GM23248 (cell line): Measurements from ENCODE around the gene RBP7. TPM values are rescaled to one million over a fixed set of nuclear protein-coding genes. Genes with fewer than 3 reads are reported as not detected.

Source experiments
- DNase-seq: peaks from one replicate; pipeline ENCODE4 v3.0.0-alpha.2; 2015
- H2AFZ ChIP-seq: fragments of 200-600 bp; sonication (generic); 2 replicates; pipeline ENCODE4 v1.6.1; 2016; ENCODE audit warnings: antibody characterized with exemption
- H3F3A ChIP-seq: fragments of 200-600 bp; sonication (generic); 2 replicates; pipeline ENCODE4 v1.6.1; 2016; ENCODE audit warnings: mild to moderate bottlenecking, antibody characterized with exemption, mixed run types; ENCODE audit not compliant: insufficient read depth
- H3K27ac ChIP-seq: fragments of 200-600 bp; sonication (generic); 2 replicates; pipeline ENCODE4 v1.5.1; 2016; ENCODE audit warnings: mild to moderate bottlenecking
- H3K27me3 ChIP-seq: fragments of 200-600 bp; sonication (generic); replicated peaks from 2 replicates; pipeline ENCODE4 v1.6.1; 2016; ENCODE audit warnings: mild to moderate bottlenecking; ENCODE audit not compliant: insufficient read depth
- H3K36me3 ChIP-seq: fragments of 200-600 bp; sonication (generic); 2 replicates; pipeline ENCODE4 v1.6.1; 2016; ENCODE audit warnings: low read depth, mild to moderate bottlenecking
- H3K4me1 ChIP-seq: fragments of 200-600 bp; sonication (generic); 2 replicates; pipeline ENCODE4 v1.6.1; 2016; ENCODE audit warnings: mild to moderate bottlenecking; ENCODE audit not compliant: insufficient read depth
- H3K4me2 ChIP-seq: fragments of 200-600 bp; sonication (generic); one replicate; pipeline ENCODE4 v1.6.1; 2016; ENCODE audit warnings: mild to moderate bottlenecking; ENCODE audit not compliant: unreplicated experiment
- H3K4me3 ChIP-seq: fragments of 200-600 bp; sonication (generic); 2 replicates; pipeline ENCODE4 v1.5.1; 2016; ENCODE audit warnings: mild to moderate bottlenecking
- H3K79me2 ChIP-seq: fragments of 200-600 bp; sonication (generic); 2 replicates; pipeline ENCODE4 v1.6.1; 2016; ENCODE audit warnings: mild to moderate bottlenecking; ENCODE audit not compliant: insufficient read depth
- H3K9ac ChIP-seq: fragments of 200-600 bp; sonication (generic); 2 replicates; pipeline ENCODE4 v1.6.1; 2016; ENCODE audit warnings: mild to moderate bottlenecking
- H3K9me2 ChIP-seq: fragments of 200-600 bp; sonication (generic); 2 replicates; pipeline ENCODE4 v1.6.1; 2016; ENCODE audit warnings: mixed run types, mild to moderate bottlenecking, moderate library complexity; ENCODE audit not compliant: insufficient read depth
- H3K9me3 ChIP-seq: fragments of 200-600 bp; sonication (generic); one replicate; pipeline ENCODE4 v1.6.1; 2017; ENCODE audit warnings: low read depth
- H4K20me1 ChIP-seq: fragments of 200-600 bp; sonication (generic); 2 replicates; pipeline ENCODE4 v1.6.0; 2016; ENCODE audit not compliant: insufficient read depth
- EZH2 ChIP-seq: fragments of 200-600 bp; sonication (generic); IDR thresholded peaks from 2 replicates; pipeline ENCODE4 v1.6.1; 2018; ENCODE audit warnings: antibody characterized with exemption, mild to moderate bottlenecking; ENCODE audit not compliant: insufficient read depth, poor library complexity, severe bottlenecking
- EZH2phosphoT487 ChIP-seq: fragments of 200-600 bp; sonication (generic); IDR thresholded peaks from 2 replicates; pipeline ENCODE4 v1.6.1; 2018; ENCODE audit warnings: antibody characterized with exemption, moderate library complexity, mild to moderate bottlenecking, low read depth; ENCODE audit not compliant: insufficient read depth
- WGBS, 2 experiments: methylation state at CpG; one replicate each; pipeline ENCODE4 v1.1.6; 2015 to 2017; ENCODE audit warnings: low lambda C conversion rate in 2 of 2, low coverage in 1 of 2; ENCODE audit errors: missing lambda C conversion rate in 2 of 2; 5-methylcytosine and 5-hydroxymethylcytosine counted together
- in situ Hi-C: fragments of 300-500 bp; cut with MboI; formaldehyde crosslinking; loops from 2 replicates; pipeline ENCODE4 v1.15.0; 2020
- polyA plus RNA-seq: library from polyadenylated mRNA; unstranded; fragments of >200 nt; fragmentation: Nextera tagmentation; extraction: Ambion mirVana; gene quantifications from 2 replicates; pipeline ENCODE4 v1.2.1, GENCODE V29; 2016
- total RNA-seq: library from RNA; depleted of rRNA; stranded (reverse); fragments of >200 nt; shearing (Covaris generic); gene quantifications from 2 replicates; pipeline ENCODE4 v1.2.3, GENCODE V29; 2014

The RBP7 gene
- total and polyA plus RNA-seq, 2 experiments from 2014 or later = not detected

DNA sequence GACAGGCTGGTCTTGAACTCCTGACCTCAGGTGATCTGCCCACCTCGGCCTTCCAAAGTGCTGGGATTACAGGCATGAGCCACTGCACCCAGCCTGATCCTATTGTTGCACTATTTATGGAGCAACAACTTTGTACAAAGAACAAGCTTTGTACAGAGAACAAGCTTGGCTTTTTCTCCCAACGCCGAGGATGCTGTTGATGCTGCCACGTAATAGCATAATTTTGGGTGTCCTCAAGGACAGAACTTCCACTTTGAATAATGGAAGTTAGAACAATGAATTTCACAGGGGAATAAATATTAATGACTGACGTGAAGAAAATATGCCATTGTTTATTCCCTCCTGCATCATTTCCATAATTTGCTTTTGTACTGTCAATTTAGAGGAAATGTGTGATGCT, 12.8 kb upstream of the RBP7 start:
- Histone ChIP-seq H2AFZ (no peak overlapping the region), H3K9me3 (no peaks in the 10 kb centered on the region), H3K27me3 (no peaks in the 10 kb centered on the region), H3K4me2 (no peak overlapping the region), H3F3A (no peaks in the 10 kb centered on the region), H3K27ac (no peak overlapping the region), H3K9me2 (no peaks in the 10 kb centered on the region), H3K9ac (no peak overlapping the region), H4K20me1 (no peaks in the 10 kb centered on the region), H3K4me1 (no peaks in the 10 kb centered on the region), H3K4me3 (no peak overlapping the region), H3K36me3 (peaks cover 14% of the 10 kb centered on the region; the same call in 1 of the 2 replicates), H3K79me2 (no peaks in the 10 kb centered on the region)
- in situ Hi-C loops = no loop called here
- no peak for DNase-seq
- no peak for TF ChIP-seq EZH2phosphoT487
- no peak for TF ChIP-seq EZH2
- WGBS, 2 experiments = 97 to 98% methylated on average over 5 of the region's 5 CpGs

DNA sequence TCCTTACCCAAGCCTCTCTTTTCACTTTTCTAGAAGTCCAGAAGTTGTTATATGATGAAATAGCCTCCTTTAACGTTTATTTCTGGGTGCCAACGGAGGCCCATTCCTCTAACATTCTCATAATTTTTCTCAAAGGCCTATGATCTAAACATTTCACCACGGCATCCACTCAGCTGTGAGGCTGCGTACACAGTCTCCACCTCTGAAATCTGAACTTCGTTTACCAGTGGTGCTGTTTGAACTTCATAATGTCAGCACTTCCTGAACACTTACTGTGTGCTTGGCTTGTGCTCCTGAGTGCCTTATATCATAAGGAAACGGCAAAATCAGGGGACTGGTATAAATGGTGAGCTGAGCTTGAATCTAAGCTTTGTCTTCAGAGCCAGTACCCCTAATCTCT, 12.0 kb upstream of the RBP7 start:
- 57 to 60% methylated on average over 6 of the region's 6 CpGs for WGBS, 2 experiments

DNA sequence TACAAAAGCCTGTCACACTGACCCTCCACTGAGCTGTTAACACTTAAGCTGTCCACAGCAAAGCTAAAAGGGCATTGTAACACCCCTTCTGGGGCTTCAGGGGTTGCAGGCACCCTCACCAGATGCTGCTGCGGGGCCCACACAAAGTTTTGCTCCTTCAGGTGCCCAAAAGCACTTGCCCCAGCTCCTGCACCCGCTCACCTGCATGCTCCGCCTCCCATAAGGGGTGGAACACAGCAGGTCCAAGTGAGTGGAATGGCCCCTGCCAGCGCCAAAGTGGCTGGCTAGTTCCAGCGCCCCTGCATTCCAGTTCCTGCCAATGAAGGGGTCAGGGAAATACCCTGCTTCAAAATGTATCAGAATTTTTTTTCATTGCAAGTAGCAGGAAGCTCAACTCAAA, 7.3 kb upstream of the RBP7 start:
- H3K4me2 ChIP-seq = no peak overlapping the region
- no peaks in the 10 kb centered on the region for H3K9me2 ChIP-seq
- H3K79me2 ChIP-seq = no peaks in the 10 kb centered on the region
- no peak for TF ChIP-seq EZH2
- no peaks in the 10 kb centered on the region for H3K36me3 ChIP-seq
- no peaks in the 10 kb centered on the region for H3K27me3 ChIP-seq
- H3F3A ChIP-seq = no peaks in the 10 kb centered on the region
- WGBS, 2 experiments = 88% methylated on average over 5 of the region's 5 CpGs
- in situ Hi-C loops = no loop called here
- DNase-seq = no peak
- no peaks in the 10 kb centered on the region for H4K20me1 ChIP-seq
- H3K4me1 ChIP-seq = no peaks in the 10 kb centered on the region
- no peak overlapping the region for H3K9ac ChIP-seq
- H2AFZ ChIP-seq = no peak overlapping the region
- H3K9me3 ChIP-seq = no peaks in the 10 kb centered on the region
- no peak overlapping the region for H3K4me3 ChIP-seq
- no peak overlapping the region for H3K27ac ChIP-seq

More for the DNA sequence above, 12.0 kb upstream of the RBP7 start:
- no peaks in the 10 kb centered on the region for H3K9me2 ChIP-seq
- no peaks in the 10 kb centered on the region for H3K79me2 ChIP-seq
- in situ Hi-C loops = no loop called here
- no peak overlapping the region for H3K4me2 ChIP-seq
- H4K20me1 ChIP-seq = no peaks in the 10 kb centered on the region
- H3K4me3 ChIP-seq = no peak overlapping the region
- H3K4me1 ChIP-seq = no peaks in the 10 kb centered on the region
- H3K27me3 ChIP-seq = no peaks in the 10 kb centered on the region
- no peak overlapping the region for H2AFZ ChIP-seq
- H3K27ac ChIP-seq = no peak overlapping the region
- peaks cover 14% of the 10 kb centered on the region; the same call in 1 of the 2 replicates for H3K36me3 ChIP-seq
- H3K9me3 ChIP-seq = no peaks in the 10 kb centered on the region
- no peak overlapping the region for H3K9ac ChIP-seq
- TF ChIP-seq EZH2phosphoT487 = no peak
- TF ChIP-seq EZH2 = no peak
- no peak for DNase-seq
- H3F3A ChIP-seq = no peaks in the 10 kb centered on the region

DNA sequence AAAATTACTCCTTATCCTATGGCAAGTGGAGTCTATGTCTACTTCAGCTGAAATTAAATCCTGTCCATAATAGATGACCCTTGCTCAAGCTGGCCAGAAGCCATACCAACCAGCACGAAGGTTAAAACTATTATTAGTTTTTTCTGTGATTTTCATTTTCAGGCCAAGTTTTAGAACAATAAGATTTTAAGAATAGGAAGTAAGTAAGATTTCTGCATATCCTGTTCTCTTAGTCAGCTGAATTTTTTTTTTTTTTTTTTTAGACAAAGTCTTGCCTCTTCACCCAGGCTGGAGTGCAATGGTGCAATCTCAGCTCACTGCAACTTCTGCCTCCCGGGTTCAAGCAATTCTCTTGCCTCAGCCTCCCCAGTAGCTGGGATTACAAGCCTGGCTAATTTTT, 6.1 kb upstream of the RBP7 start:
- Histone ChIP-seq H3K36me3 (no peaks in the 10 kb centered on the region), H3K4me2 (no peak overlapping the region), H3K4me1 (no peaks in the 10 kb centered on the region), H3K9me2 (no peaks in the 10 kb centered on the region), H3K27me3 (no peaks in the 10 kb centered on the region), H3K9me3 (no peaks in the 10 kb centered on the region), H4K20me1 (no peaks in the 10 kb centered on the region), H3K27ac (no peak overlapping the region), H2AFZ (no peak overlapping the region), H3F3A (no peaks in the 10 kb centered on the region), H3K4me3 (no peak overlapping the region), H3K9ac (no peak overlapping the region), H3K79me2 (no peaks in the 10 kb centered on the region)
- WGBS, 2 experiments = 32 to 43% methylated on average over 2 of the region's 2 CpGs
- TF ChIP-seq EZH2 (no peak), EZH2phosphoT487 (no peak)
- no peak for DNase-seq
- in situ Hi-C loops = no loop called here

DNA sequence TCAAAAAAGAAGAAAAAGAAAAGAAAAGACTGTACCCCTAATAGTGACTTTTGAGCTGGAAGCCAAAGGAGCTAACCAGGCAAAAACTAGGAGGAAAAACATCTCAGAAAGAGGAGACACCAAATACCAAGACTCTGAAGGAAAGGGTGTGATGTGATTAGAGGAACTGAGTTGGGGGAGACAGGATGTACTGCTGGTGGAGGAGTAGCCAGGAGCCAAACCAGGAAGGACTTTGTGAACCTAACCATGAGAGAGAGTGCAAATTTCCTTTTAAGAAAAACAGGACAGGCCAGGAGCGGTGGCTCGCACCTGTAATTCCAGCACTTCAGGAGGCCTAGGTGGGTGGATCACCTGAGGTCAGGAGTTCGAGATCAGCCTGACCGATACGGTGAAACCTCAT, 4.1 kb upstream of the RBP7 start:
- no peak for DNase-seq
- Histone ChIP-seq H4K20me1 (no peaks in the 10 kb centered on the region), H3K4me1 (no peaks in the 10 kb centered on the region), H3K4me3 (no peak overlapping the region), H2AFZ (no peak overlapping the region), H3K9ac (no peak overlapping the region), H3K4me2 (no peak overlapping the region), H3K27me3 (peaks cover 11% of the 10 kb centered on the region), H3K9me3 (no peaks in the 10 kb centered on the region), H3F3A (no peaks in the 10 kb centered on the region), H3K9me2 (no peaks in the 10 kb centered on the region), H3K27ac (no peak overlapping the region), H3K36me3 (no peaks in the 10 kb centered on the region), H3K79me2 (no peaks in the 10 kb centered on the region)
- in situ Hi-C loops = no loop called here
- TF ChIP-seq EZH2 = no peak
- TF ChIP-seq EZH2phosphoT487 = no peak
- 86 to 87% methylated on average over 5 of the region's 5 CpGs for WGBS, 2 experiments
